H9 (cell line): Measurements from ENCODE around the gene DESI2. TPM values are rescaled to one million over a fixed set of nuclear protein-coding genes. Genes with fewer than 3 reads are reported as not detected.

Experiments
- DNase-seq: peaks from one replicate; pipeline ENCODE4 v3.0.0-alpha.2; 2017
- H2AFZ ChIP-seq: one replicate; pipeline ENCODE4 v1.6.1; 2013; ENCODE audit warnings: mild to moderate bottlenecking, low read length, control low read depth, moderate library complexity
- H2AK5ac ChIP-seq: 2 replicates; pipeline ENCODE4 v1.6.1; 2013; ENCODE audit warnings: low read length, control low read depth, mixed read lengths; ENCODE audit not compliant: insufficient read length
- H2BK120ac ChIP-seq: one replicate; pipeline ENCODE4 v1.6.1; 2013; ENCODE audit warnings: low read depth, mild to moderate bottlenecking, low read length, control low read depth, inconsistent platforms; ENCODE audit not compliant: poor library complexity, severe bottlenecking
- H2BK12ac ChIP-seq: 2 replicates; pipeline ENCODE4 v1.6.1; 2013; ENCODE audit warnings: low read length, control low read depth, mixed read lengths, low read depth; ENCODE audit not compliant: insufficient read length
- H2BK15ac ChIP-seq: 2 replicates; pipeline ENCODE4 v1.6.1; 2013; ENCODE audit warnings: low read depth, low read length, control low read depth
- H2BK20ac ChIP-seq: one replicate; pipeline ENCODE4 v1.6.1; 2013; ENCODE audit warnings: low read depth, mild to moderate bottlenecking, low read length, control low read depth, inconsistent platforms; ENCODE audit not compliant: poor library complexity, severe bottlenecking
- H2BK5ac ChIP-seq: 2 replicates; pipeline ENCODE4 v1.6.1; 2013; ENCODE audit warnings: low read length, control low read depth, mixed read lengths; ENCODE audit not compliant: insufficient read length
- H3K14ac ChIP-seq: 2 replicates; pipeline ENCODE4 v1.6.1; 2013; ENCODE audit warnings: low read length, control low read depth; ENCODE audit not compliant: insufficient read depth
- H3K18ac ChIP-seq: 2 replicates; pipeline ENCODE4 v1.6.1; 2013; ENCODE audit warnings: low read depth, mild to moderate bottlenecking, mixed read lengths, low read length, control low read depth; ENCODE audit not compliant: insufficient read length
- H3K23ac ChIP-seq: 2 replicates; pipeline ENCODE4 v1.6.1; 2013; ENCODE audit warnings: low read length, control low read depth, mixed read lengths, low read depth; ENCODE audit not compliant: insufficient read length
- H3K23me2 ChIP-seq: 2 replicates; pipeline ENCODE4 v1.6.1; 2013; ENCODE audit warnings: low read depth, mild to moderate bottlenecking, mixed read lengths, low read length, control low read depth; ENCODE audit not compliant: insufficient read length, poor library complexity, severe bottlenecking
- H3K27ac ChIP-seq: 2 replicates; pipeline ENCODE4 v1.5.1; 2013; ENCODE audit warnings: low read length, control low read depth, mixed read lengths, low read depth; ENCODE audit not compliant: insufficient read length
- H3K27me3 ChIP-seq: 2 replicates; pipeline ENCODE4 v1.6.1; 2013; ENCODE audit warnings: low read length, control low read depth, inconsistent platforms; ENCODE audit not compliant: insufficient read depth
- H3K4ac ChIP-seq: 2 replicates; pipeline ENCODE4 v1.6.1; 2013; ENCODE audit warnings: low read depth, mild to moderate bottlenecking, control low read depth, inconsistent platforms, low read length, moderate library complexity
- H3K4me1 ChIP-seq: 2 replicates; pipeline ENCODE4 v1.6.1; 2013; ENCODE audit warnings: low read length, control low read depth, inconsistent platforms; ENCODE audit not compliant: insufficient read depth
- H3K4me2 ChIP-seq: 2 replicates; pipeline ENCODE4 v1.6.1; 2013; ENCODE audit warnings: low read length, control low read depth, mixed read lengths; ENCODE audit not compliant: insufficient read length, insufficient read depth
- H3K56ac ChIP-seq: 2 replicates; pipeline ENCODE4 v1.6.1; 2013; ENCODE audit warnings: low read depth, mild to moderate bottlenecking, mixed read lengths, low read length, control low read depth; ENCODE audit not compliant: insufficient read length
- H3K79me1 ChIP-seq: 2 replicates; pipeline ENCODE4 v1.6.1; 2013; ENCODE audit warnings: low read depth, mild to moderate bottlenecking, moderate library complexity, low read length, control low read depth, inconsistent platforms; ENCODE audit not compliant: insufficient read depth, poor library complexity, severe bottlenecking
- H3K79me2 ChIP-seq: 2 replicates; pipeline ENCODE4 v1.6.1; 2013; ENCODE audit warnings: low read length, control low read depth, inconsistent platforms; ENCODE audit not compliant: insufficient read depth
- H3K9ac ChIP-seq: 2 replicates; pipeline ENCODE4 v1.6.1; 2013; ENCODE audit warnings: low read length, control low read depth, mixed read lengths; ENCODE audit not compliant: insufficient read length; ENCODE audit errors: extremely low read depth
- H3K9me3 ChIP-seq: one replicate; pipeline ENCODE4 v1.6.1; 2013; ENCODE audit warnings: low read depth, low read length, inconsistent platforms; ENCODE audit not compliant: control insufficient read depth
- H3T11ph ChIP-seq: one replicate; pipeline ENCODE4 v1.6.1; 2013; ENCODE audit warnings: mild to moderate bottlenecking, low read length, control low read depth, inconsistent platforms
- H4K20me1 ChIP-seq: one replicate; pipeline ENCODE4 v1.6.1; 2013; ENCODE audit not compliant: control insufficient read depth, insufficient read length, insufficient read depth
- H4K5ac ChIP-seq: 2 replicates; pipeline ENCODE4 v1.6.1; 2013; ENCODE audit warnings: low read depth, mild to moderate bottlenecking, mixed read lengths, low read length, control low read depth; ENCODE audit not compliant: insufficient read length
- H4K8ac ChIP-seq: replicated peaks from 2 replicates; pipeline ENCODE4 v1.6.1; 2013; ENCODE audit warnings: low read length, control low read depth, mixed read lengths, low read depth; ENCODE audit not compliant: insufficient read length
- H4K91ac ChIP-seq: 2 replicates; pipeline ENCODE4 v1.6.1; 2013; ENCODE audit warnings: low read depth, mild to moderate bottlenecking, moderate library complexity, mixed read lengths, low read length, control low read depth; ENCODE audit not compliant: insufficient read length
- H3K27ac Mint-ChIP-seq, 3 experiments: 2 replicates in 2 of 3; 3 replicates in 1 of 3; pipeline ENCODE4 v1.8.0; 2020 to 2021; ENCODE audit warnings: mixed read lengths in 3 of 3, mild to moderate bottlenecking in 1 of 3, moderate library complexity in 1 of 3
- H3K27me3 Mint-ChIP-seq: 2 replicates; pipeline ENCODE4 v1.8.0; 2021; ENCODE audit warnings: low read depth, mild to moderate bottlenecking, moderate library complexity, mixed read lengths
- H3K36me3 Mint-ChIP-seq, 3 experiments: 2 replicates in 2 of 3; 3 replicates in 1 of 3; pipeline ENCODE4 v1.8.0; 2020 to 2021; ENCODE audit warnings: low read depth in 3 of 3, mixed read lengths in 3 of 3; ENCODE audit not compliant: insufficient read depth in 1 of 3
- H3K4me1 Mint-ChIP-seq, 2 experiments: 2 replicates each; pipeline ENCODE4 v1.8.0; 2020; ENCODE audit warnings: mixed read lengths in 2 of 2
- H3K4me3 Mint-ChIP-seq, 2 experiments: 2 replicates in 1 of 2; 3 replicates in 1 of 2; pipeline ENCODE4 v1.8.0; 2020 to 2021; ENCODE audit warnings: mild to moderate bottlenecking in 2 of 2, mixed read lengths in 2 of 2, moderate library complexity in 1 of 2
- H3K9me3 Mint-ChIP-seq, 2 experiments: 2 replicates in 1 of 2; 3 replicates in 1 of 2; pipeline ENCODE4 v1.8.0; 2020; ENCODE audit warnings: mild to moderate bottlenecking in 2 of 2, mixed read lengths in 2 of 2, moderate library complexity in 1 of 2
- CTCF ChIP-seq: fragments of 200-600 bp; sonication (generic); conservative IDR thresholded peaks from 3 replicates; pipeline ENCODE4 v1.8.0; 2021; ENCODE audit warnings: antibody characterized with exemption, mild to moderate bottlenecking
- total RNA-seq: library from RNA; stranded (reverse); gene quantifications from 2 replicates; pipeline ENCODE4 v1.2.1, GENCODE V29; 2021

Gene DESI2
- total RNA-seq, 1 experiment from 2014 or later, result 89.9 TPM

DNA sequence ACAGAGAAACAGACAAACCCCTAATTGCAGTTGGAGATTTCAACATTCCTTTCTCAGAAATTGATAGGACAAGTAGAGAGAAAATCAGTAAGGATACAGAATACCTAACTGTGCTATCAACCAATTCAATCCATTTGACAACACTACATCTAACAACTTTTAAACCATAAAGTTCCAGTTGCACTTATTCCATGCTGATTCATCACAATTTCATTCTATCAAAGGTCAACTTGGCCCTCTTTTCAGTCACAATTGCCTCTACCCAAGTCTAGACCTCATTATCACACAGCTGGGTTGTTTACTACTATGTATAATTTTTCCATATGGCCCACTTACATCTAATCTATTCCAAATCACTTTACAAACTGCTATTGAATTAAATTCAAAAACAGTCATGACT lies 19.8 kb upstream of the DESI2 start:
- DNase-seq, result no peak
- Histone ChIP-seq H2BK5ac (no peak overlapping the region), H2AFZ (no peak overlapping the region), H2AK5ac (no peak overlapping the region), H3K56ac (no peak overlapping the region), H3T11ph (no peak overlapping the region), H3K4ac (no peak overlapping the region), H3K79me1 (no peaks in the 10 kb centered on the region), H4K5ac (no peak overlapping the region), H3K9me3 (no peaks in the 10 kb centered on the region), H2BK20ac (no peak overlapping the region), H3K9ac (no peak overlapping the region), H3K4me1 (no peaks in the 10 kb centered on the region), H3K23ac (no peak overlapping the region), H3K27me3 (no peaks in the 10 kb centered on the region), H3K18ac (no peak overlapping the region), H4K8ac (no peak overlapping the region), H2BK12ac (no peak overlapping the region), H2BK120ac (no peak overlapping the region), H3K27ac (no peak overlapping the region), H3K4me2 (no peak overlapping the region), H3K79me2 (no peaks in the 10 kb centered on the region), H2BK15ac (no peak overlapping the region), H4K91ac (no peak overlapping the region), H3K23me2 (no peaks in the 10 kb centered on the region), H4K20me1 (no peaks in the 10 kb centered on the region), H3K14ac (no peak overlapping the region)
- no peak overlapping the region for H3K27ac Mint-ChIP-seq
- H3K9me3 Mint-ChIP-seq, result peaks cover 0 to 4% of the 10 kb centered on the region in 2 experiments; a peak in 2 of 5 replicates
- H3K27me3 Mint-ChIP-seq, result no peaks in the 10 kb centered on the region
- H3K4me3 Mint-ChIP-seq, result no peak overlapping the region
- no peaks in the 10 kb centered on the region for H3K4me1 Mint-ChIP-seq
- peaks cover 0 to 6% (median 0%) of the 10 kb centered on the region in 3 experiments; a peak in 1 of 7 replicates for H3K36me3 Mint-ChIP-seq
- no peak for TF ChIP-seq CTCF
